Activated gamma-delta T cell treated with Interleukin-2 at 50 U/mL for 16 hours (primary cell): Measurements from ENCODE around the gene RAD50.
"Not testable (repeated sequence)": the region's sequence is repeated elsewhere in the genome, so short reads cannot be mapped to it uniquely, and the experiment has no call there.

ENCODE experiments used
- DNase-seq: peaks from one replicate; pipeline ENCODE4 v3.0.0-alpha.2; 2020

The RAD50 gene

DNA sequence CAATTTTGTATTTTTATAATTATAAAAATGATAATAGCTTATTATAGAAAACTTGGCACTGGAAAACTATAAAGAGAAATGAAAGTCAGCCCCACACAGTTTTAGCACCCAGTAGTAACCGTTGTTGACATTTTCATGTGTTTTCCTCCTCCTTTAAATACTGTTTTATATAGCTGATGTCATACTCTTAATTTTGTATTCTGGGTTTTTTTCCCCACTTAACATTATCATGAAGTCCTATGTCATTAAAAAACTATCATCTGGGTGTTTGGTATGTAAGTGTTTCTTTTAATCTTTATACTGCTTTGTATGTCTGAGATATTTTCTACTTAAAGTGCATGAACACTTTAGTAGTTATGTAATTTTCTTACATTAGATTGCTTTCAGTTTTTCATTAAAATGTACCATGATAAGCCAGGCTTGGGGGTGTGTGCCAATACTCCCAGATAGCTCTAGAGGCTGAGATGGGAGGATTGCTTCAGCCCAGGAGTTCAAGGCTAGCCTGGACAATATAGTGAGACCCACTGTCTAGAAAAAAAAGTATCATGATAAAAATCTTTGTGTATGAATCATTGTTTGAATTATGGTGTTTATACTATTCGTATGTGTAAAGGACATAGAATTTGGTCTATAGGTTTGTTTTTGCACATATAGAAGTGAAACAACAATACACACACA, 2.7 kb downstream of the RAD50 start:
- no peak for DNase-seq

DNA sequence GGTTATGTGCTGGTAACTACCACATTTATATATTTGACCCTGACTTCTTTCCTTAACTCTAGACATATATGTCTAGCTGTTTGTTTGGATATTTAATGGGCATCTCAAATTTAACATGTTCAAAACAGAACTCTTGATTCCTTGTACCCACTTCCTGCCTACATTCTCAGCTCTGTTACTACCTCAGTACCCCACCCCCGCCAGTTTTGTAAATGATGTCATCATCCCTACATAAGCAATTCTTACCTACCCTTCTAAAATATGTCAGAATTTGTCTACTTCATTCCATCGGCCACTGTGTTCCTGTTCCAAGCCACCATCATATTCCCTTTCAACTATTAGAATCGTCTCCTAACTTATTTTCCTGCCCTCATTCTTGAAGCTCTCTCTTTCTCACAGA, 4.8 kb downstream of the RAD50 start:
- no peak for DNase-seq

DNA sequence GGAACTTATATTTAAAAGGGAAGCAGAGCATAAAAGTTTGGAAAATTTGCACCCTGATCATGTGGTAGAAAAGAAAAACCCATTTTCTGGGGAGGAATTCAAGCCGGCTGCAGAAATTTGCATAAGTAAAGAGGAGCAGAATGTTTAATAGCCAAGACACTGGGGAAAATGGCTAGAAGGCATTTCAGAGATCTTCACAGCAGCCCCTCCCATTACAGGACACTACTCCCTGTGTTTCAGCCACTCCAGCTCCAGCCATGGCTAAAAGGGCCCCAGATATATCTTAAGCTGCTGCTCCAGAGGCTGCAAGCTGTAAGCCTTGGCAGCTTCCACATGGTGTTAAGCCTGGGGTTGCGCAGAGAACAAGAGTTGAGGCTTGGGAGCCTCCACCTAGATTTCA, 7.8 kb downstream of the RAD50 start:
- DNase-seq: not testable (repeated sequence)

DNA sequence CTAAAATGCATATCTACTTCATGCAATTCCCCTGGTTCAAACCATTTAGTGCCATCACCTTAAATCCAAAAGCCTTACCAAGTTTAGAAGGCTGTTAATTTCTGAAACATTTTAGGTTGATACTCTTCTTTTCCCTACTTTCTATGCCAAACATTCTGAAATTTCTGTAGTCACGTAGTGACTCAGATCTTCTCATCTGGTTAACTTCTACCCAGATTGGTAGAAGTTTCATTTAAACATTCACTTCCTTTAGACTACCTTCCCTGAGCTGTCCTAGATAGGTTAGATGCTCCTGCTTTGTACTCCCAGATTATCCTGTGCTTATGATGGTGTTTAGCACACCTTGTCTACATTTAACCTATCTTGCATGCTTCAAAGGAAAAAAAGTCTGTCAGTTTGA, 9.9 kb downstream of the RAD50 start:
- no peak for DNase-seq

DNA sequence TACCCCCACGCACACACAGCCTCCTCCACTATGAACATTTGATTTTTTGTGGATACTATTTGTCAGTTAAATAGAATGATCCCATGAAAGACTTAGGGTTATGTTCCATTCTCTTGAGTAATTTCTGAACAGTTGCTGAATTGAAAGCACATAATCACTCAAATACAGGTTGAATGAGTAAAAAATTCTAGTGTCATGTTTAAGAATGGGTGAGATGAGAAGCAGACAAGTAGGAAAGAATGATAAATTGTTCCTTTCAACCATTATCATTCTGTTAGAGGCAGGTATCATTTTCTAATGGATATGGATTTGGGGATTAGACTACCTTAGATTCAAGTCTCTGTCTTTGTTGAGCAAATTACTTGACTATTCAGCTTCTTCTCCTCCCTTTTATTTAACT, 19.3 kb downstream of the RAD50 start:
- no peak for DNase-seq

GRCh38 chr5:132584560-132584959, 27.8 kb downstream of the RAD50 start:
- not testable (repeated sequence) for DNase-seq

GRCh38 chr5:132586063-132586462, 29.3 kb downstream of the RAD50 start:
- DNase-seq: no peak

DNA sequence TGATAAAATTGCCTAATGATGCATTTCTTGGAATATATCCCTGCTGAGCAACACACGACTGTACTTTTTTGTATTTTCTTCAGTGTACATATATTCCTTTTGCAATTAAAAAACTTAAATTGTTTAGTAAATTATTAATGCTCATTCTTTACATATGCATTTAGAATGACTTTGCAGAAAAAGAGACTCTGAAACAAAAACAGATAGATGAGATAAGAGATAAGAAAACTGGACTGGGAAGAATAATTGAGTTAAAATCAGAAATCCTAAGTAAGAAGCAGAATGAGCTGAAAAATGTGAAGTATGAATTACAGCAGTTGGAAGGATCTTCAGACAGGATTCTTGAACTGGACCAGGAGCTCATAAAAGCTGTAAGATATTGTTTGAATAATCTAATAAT, 32.7 kb downstream of the RAD50 start:
- no peak for DNase-seq

DNA sequence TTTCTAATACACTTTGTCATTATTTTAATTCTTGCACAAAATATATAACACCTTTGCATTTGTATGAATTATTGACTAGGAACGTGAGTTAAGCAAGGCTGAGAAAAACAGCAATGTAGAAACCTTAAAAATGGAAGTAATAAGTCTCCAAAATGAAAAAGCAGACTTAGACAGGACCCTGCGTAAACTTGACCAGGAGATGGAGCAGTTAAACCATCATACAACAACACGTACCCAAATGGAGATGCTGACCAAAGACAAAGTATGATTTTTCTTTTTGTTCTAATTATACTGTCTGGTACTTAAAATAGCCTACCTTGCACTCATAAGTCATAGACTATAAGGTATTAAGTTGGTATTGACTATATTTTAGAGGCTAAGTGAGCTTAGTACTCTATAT, 34.4 kb downstream of the RAD50 start:
- no peak for DNase-seq

DNA sequence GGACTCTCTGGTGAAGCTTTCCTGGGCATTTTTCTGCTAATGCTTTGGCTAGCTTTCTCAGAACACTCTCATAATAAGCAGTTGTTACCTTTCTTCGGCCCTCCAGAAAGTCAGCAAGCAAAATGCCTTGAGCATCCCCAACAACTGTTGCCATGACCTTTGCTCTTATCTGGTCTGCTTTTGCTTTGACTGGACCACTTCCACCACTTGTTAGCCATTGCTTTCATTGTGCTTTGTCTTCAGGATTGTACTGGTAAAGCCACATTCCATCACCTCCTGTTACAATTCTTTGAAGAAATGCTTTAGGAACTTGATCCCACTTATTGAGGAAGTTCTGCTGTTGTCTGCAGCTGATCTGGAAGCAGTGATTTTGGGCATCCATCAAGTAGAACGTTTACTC, 35.7 kb downstream of the RAD50 start:
- DNase-seq: no peak

DNA sequence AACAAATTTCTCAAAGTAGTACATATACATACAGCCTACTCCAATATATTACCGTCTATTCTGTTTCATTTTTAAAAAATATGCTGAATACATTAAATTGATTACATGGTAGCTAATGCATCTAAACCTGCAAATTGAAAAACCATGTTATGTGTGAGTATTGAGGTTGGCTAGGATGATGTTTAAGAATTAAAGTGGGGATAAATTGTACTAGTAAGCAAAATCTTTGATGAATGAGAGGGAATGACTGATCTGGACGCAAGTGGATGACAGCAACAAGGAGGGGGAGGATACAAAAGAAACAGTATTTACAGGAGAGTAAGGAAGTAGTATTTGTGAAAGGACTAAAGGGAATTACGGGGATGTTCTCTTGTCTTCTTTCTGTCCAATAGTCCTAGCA, 37.4 kb downstream of the RAD50 start:
- no peak for DNase-seq

DNA sequence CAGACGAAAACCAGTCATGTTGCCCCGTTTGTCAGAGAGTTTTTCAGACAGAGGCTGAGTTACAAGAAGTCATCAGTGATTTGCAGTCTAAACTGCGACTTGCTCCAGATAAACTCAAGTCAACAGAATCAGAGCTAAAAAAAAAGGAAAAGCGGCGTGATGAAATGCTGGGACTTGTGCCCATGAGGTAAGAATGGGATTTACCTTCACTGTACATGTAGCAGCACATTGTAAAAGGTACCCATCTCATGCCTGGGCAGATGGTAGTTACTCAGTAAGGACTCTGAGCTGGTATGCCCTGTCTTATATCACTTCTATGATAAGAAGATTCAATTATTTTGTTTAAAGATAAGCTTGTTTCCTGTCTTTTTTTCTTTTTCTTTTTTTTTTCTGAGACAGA, 38.8 kb downstream of the RAD50 start:
- no peak for DNase-seq

GRCh38 chr5:132601071-132601728, 44.4 kb downstream of the RAD50 start:
- no peak for DNase-seq

DNA sequence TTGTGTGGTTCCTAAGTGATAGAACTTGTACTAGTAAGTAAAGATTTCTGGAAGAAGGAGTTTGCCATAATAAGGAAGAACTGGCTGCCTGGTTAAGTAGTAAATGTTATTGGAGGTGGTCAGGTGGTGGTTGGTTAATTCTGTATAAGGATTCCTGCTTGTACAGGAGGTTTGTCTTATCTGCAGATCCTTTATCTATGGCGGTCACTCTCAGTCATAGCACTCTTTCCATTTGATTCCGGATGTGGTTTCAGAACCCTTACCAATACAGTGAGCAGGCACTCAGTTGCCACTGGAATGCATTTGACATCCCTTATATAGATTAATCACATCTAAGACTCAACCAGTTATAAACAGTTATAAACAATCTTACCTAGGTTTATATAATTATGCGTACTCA, 50.3 kb downstream of the RAD50 start:
- DNase-seq: no peak

DNA sequence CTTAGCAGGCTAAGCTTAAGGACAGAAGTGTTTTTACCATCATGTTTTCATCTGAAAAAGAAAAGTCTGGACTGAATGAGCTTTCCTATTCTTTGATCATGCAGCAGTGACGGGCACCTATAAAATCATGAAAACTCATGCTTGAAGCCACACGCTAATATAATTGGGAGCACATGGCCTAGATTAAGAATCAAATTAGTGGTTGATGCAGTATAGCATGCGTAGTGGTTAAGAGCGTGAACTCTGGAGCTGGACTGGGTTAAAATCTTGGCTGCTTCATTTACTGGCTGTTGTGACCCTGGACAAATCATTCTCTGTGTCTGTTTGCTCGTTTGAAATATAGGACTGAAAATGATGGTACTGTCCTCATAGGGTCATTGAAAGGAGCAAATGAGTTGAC, 51.3 kb downstream of the RAD50 start:
- DNase-seq: no peak

- no peak for DNase-seq
These were observed 55.2 kb downstream of the RAD50 start for GRCh38 chr5:132611965-132612364.

DNA sequence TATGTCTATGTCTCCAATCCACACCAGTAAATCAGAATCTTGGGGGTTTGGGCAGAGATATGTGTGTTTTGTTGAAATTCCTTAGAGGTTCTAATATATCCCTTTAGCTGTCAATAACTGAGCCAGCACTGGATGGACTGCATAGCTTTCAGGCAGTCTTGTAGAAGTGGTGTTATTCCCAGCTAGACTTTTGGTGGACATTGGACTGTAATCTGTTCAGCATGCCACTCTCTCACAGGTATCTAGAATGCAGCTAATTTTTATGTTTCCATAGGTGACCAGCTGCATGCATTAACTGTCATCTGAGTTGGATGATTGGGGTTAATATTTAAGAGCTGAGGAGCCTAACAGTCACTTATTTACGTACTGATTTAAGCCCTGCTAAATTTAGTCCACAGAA, 56.1 kb downstream of the RAD50 start:
- no peak for DNase-seq

GRCh38 chr5:132621699-132622098, 64.9 kb downstream of the RAD50 start:
- DNase-seq: no peak

DNA sequence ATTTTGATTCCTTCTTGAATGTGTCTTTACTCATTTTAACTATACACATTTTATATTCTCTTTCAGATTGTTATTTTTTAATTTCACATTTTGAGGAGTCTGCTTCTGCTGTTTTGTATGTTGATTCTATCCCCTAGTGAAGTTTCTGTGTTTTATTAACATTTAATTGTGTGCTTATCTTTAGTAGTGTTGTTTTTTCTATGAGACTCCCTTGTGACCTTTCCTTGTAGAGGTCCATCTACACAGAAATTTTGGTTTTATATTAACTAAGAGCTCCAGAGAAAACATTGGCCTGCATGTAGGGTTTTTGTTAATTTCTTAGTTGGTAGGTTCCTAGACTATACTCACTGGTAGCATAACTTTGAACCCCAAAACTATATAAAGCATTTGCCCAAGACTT, 65.8 kb downstream of the RAD50 start:
- DNase-seq: no peak

DNA sequence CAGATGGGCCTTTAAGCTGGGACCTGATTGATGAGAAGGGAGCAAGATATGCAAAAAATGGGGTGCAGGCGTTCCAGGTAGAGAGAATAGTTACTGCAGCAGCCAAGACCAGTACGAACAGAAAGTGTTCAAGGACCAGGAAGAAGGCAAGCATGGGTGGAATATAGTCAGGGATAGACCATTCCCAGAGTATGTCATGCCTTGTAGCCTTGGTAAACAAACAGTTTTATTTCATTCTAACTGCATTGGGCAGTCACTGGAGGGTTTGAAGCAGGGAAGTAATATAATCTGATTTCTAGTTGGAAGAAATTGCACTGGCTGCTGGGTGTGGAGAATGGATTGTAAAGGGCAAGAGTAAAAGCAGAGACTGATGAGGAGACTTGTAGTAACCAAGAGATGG, 70.7 kb downstream of the RAD50 start:
- DNase-seq: no peak

DNA sequence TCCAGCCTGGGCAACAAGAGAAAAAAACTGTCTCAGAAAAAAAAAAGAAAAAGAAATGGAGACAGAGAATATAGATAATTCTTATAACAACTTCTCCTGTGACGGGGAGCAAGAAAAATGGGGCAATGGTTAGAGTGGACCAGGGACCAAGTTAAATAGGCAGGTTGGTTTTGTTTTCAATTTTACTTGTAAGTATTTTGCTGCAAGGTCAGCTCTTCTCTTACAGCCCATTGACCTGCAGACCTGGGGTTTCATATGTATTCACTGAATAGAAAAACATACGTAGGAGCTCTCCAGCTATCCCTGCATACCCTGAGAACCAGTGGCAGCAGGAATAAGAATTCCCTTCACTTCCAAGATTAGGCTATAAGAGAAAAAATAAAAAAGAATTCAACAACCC, 72.0 kb downstream of the RAD50 start:
- DNase-seq: no peak

DNA sequence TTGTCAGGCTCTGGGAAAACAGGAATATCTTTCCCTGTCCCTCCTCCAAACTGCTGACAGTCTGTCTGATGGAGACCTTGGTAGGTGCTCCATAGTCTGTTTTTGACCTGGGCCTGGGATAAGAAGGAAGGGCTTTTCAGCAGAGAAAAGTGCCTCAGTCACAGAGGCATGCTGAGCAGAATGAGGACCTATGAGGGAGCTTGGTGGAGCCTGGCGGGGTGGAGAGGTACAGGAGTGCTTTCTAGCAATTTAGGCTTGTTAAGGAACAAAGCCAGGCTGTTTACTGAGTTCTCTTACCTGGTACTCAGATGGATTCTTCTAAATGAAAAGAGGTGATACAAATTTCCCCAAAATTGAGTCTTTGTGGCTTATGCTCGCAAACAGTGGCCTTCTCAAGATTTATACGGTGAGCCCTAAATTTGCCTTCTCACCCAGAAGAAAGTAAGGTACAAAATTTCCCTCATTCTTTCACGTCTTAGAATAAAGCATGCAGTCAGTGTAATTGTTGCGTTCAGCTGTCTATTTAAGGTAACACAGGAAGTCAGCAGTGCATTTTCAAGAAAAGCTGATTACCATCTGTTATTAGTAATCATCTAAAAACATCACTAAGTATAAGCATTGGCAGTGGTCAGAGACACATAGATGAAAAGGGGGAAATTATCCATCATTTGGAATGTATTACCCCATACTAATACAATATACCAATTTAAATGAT, 72.6 kb downstream of the RAD50 start:
- DNase-seq: no peak

- not testable (repeated sequence) for DNase-seq
These were observed 76.8 kb downstream of the RAD50 start for GRCh38 chr5:132633587-132633986.

- no peak for DNase-seq
These were observed 79.1 kb downstream of the RAD50 start for GRCh38 chr5:132635873-132636272.
